GM12872 (cell line): Measurements from ENCODE around the gene MED8.

Experiments used
- CTCF ChIP-seq: IDR thresholded peaks from 3 replicates; pipeline ENCODE4 v1.5.1; 2011; ENCODE audit warnings: low read depth, mild to moderate bottlenecking, low read length, moderate library complexity; ENCODE audit not compliant: insufficient read depth

MED8 gene

GRCh38 chr1:43345120-43345519 lies 44.5 kb downstream of the MED8 start:
- no peak for TF ChIP-seq CTCF

GRCh38 chr1:43344267-43344850 lies 45.2 kb downstream of the MED8 start:
- no peak for TF ChIP-seq CTCF

- TF ChIP-seq CTCF = no peak
Measured at GRCh38 chr1:43340559-43340958, 49.0 kb downstream of the MED8 start.

GRCh38 chr1:43339584-43340232 lies 49.9 kb downstream of the MED8 start:
- no peak for TF ChIP-seq CTCF

GRCh38 chr1:43338001-43338400 lies 51.6 kb downstream of the MED8 start:
- TF ChIP-seq CTCF = no peak

- no peak for TF ChIP-seq CTCF
Measured at GRCh38 chr1:43337588-43337987, 52.0 kb downstream of the MED8 start, which contains the start of gene MPL. Gene MPL (plus strand): TSS chr1:43337818. CDS start chr1:43337849, 31 bp downstream.

- TF ChIP-seq CTCF = no peak
Measured at GRCh38 chr1:43334453-43335205, 55.0 kb downstream of the MED8 start.
